Glomerular visceral epithelial cell (primary cell): ENCODE results near the gene CSMD2.

Experiments used
- DNase-seq: peaks from one replicate; pipeline ENCODE4 v3.0.0-alpha.2; 2016; ENCODE audit errors: extremely low spot score

CSMD2 gene

DNA sequence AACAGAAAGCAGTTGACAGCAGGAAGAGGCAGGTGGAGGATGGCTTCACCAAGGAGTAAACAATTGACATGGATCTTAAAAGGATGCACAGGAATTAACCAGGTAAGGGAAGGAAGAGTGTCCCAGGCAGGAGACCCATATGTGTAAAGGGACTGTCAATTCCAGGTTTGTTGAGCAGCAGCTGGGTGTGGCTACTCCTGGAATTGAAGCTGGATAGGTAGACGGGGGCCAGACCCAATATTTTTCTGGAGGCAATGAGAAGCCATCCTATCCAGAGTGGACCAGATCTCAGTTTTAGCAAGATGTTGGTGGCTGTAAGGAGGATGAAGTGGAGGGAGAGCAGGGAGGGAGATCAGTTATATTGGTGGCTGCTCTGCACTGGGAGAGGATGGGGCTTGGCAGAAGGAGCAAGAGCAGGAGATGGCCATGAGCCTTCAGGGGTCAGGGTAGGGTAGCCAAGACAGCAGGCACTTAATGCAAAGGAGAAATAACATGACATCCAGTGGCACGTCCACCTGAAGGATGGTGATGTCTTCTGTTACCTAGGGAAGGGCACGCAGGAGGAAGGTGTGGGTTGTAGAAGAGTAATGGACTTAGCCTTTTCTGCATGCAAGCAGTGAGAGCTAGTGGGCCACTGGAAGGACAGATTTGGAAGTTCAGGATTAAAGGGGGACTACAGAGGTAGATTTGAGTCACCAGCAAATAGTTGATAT is 447.9 kb downstream of the CSMD2 start:
- no peak for DNase-seq

DNA sequence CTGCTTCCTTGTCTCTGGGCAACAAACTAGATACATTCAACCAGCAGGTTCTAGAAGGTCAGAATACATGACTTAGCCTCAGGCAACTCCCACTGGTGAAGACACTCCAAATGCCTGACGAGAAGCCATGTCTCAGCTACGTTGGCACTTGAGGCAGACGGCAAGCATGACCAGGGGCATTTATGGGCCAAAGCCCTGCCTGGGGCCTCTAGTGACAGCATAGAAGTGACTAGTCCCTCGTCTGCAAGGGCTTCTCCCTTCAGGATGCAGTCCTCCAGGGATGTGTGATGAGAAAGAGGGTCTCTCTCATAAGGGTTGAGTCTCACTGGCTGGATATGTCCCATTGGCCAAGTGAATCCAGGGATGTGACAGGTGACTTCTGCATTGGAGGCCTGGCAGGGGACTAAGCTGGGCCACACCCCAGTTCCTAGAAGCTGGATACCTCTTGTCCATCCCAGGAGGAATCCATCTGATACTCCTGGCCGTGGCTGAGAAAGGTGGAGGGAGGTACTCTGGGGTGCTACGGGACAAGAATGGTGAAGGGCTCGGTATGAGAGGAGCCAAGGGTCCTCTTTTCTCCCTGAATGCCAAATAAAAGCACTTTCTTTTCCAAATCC is 449.7 kb downstream of the CSMD2 start:
- DNase-seq, result no peak

DNA sequence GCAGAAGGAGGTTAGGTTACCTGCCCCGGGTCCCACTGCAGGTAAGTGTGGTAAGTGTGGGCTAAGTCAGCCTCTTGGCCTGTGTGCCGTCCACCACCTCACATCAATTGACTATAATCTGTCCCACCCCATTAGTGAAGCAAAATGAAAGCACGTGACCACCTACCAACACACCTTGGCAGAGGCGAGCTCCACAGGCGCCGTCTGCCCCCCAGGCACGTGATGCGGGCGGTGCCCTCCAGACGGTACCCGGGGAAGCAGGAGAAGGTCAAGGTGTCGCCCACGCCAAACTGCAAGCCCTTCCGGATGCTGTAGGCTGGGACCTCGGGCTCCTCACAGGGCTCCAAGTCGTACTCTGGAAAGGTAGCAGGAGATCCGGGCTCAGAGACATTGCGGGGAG is 450.6 kb downstream of the CSMD2 start:
- DNase-seq, result no peak

DNA sequence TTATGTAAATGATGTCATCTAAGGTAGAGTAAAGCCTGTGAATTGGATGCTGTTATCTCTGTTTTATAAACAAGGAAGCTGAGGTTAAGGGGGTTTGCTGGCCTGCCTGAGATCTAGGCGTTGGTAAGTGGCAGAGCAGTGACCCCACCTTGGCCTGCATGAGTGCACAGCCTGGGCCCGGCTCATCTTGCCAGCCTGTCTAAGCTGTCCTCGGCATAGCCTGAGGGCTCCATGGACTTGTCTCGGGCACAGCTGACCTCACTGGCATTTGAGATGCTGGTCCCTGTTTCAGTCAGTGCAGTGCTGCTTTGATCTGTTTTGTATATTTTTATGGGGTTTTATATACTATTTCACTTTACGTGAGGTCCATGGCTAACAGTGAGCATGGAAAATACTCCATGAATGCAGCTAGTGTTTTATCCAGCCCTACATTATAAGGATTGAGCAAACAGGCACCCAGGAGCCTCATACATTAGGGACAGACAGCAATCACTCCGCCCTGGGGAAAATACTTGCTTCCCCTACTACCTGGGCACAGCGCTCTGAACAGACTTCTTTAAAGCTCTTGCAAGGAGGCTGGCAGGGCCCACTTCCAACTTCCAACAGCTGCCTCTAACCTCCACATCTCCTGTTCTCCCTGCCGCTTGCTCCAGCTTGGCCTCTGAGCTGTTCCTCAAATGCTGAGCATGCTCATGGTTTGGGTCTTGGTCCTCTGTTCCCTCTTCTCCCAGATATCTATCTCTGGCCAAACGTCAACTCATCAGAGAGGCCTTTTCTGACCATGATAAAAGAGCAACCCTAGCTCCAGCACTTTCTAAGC is 451.8 kb downstream of the CSMD2 start:
- DNase-seq, result no peak

DNA sequence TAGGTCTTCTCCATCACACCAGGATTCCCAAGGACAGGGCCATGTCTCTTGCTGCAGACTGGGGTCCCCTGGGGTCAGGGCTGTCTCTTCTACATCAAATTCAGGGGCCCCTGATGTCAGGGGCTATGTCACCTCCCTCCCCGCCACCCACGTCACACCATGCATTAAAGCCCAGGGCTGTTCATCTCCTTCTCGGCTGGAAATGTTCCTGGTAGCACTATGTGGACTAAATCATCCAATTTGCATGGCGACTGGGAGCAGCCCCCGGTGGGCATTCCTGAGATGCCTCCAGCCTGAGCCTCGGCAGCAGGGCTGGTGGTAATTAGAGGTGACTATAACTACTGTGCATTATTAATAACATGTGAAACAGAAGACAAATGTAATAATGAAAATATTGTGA is 452.8 kb downstream of the CSMD2 start:
- no peak for DNase-seq

DNA sequence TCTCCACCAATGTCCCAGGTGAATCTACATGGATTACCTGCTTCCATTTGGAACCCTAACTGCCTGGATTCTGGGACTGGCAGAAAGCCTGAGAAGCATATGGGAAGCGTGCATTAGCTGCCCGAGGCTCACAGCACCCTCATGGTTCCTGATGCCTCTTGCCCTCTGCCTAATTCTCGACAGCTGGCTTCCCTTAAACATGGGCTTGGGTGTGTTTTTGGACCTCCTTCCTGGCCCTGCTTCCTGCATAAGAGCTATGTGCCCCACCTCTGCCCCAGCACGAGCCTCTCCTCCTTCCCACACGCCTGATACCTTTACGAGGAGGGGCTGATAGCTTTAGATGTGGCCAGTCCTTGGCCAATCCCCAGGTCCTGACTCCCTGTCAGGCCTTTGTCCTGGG is 453.5 kb downstream of the CSMD2 start:
- DNase-seq, result no peak

DNA sequence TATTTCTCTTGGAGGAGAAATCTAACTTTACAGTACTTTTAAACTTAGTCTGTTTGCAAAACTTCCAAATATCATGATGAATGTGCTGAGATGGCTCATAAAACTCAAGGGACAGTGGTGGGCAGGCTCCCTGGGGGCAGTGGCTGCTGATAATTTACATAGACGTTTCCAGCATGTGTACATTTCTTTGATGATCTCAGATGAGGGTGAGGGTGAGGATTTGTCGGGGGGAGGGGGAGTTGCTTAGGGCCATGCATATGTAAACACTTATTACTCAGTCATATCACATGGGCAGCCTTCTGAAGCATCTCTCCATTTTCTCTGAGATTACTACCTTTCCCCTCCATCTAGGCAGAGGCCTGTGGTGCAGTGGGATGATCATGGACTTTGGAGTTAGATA is 454.1 kb downstream of the CSMD2 start:
- DNase-seq, result no peak

DNA sequence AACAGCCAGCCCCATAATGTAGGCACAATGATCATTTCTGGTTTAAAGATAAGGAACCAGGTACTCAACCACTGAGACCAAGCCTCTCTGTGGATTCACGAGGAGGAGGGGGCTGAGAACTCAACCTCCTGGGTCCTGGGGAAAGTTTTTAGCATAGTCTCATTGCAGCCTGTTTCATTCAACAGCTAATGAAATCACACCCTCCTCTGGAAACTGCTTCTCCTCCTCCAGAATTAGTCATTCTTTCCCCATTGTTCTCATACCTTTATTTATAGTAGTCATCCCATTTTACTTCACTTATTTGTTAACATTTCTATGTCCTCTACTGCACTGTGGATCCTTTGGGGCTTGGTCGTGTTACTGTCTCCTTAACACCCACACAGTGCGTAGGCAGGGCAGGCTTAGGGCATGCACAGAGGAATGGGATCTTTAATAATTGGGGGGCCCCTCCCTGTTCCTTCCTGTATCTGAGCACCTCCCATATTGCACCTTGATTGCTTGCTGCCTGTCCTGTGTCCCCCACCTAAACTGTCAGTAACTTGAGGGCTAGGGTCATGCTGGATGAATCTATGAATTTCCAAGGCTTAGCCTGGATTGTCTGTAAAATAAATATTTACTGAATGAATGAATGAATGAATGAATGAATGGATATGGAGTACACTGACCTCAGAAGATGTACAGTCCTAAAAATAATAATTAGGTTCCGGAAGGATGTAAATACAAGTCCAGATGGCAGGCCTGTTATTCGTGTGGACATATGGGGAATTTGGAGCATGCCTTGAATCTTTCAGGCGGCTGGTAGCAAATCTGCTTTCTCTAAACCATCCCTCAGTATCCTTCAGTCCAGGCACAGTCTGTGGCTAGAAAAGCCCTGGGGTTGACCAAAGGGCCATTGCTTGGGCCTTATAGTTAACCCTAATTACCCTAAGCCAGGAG is 455.0 kb downstream of the CSMD2 start:
- no peak for DNase-seq

DNA sequence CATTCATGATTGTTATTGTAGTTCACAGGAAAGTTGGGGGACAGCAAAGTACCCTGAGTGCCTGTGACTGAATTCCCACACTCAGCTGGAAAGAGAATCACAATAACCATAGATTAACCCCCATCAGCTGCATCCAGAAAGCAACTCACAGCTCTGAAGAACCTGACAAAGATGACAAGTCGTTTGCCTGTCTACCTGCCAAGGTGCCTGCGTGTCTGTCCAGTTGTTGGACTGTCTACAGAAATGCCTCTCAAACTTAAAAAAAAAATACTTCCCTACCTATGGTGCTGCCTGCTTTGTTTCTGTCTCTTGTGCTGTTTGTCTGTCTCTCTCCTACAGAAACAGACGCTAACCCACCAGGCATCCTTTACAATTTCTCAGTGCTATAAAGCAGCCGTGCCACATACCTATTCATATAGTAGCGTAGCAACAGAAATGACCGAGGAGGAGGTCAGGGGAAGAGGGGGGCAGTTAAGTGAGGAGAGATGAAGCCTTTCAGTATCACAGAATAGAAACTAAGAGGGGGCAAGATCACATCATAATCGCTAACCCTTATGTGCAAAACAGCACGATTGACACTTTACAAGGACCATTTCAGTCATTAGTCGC is 455.8 kb downstream of the CSMD2 start:
- no peak for DNase-seq

DNA sequence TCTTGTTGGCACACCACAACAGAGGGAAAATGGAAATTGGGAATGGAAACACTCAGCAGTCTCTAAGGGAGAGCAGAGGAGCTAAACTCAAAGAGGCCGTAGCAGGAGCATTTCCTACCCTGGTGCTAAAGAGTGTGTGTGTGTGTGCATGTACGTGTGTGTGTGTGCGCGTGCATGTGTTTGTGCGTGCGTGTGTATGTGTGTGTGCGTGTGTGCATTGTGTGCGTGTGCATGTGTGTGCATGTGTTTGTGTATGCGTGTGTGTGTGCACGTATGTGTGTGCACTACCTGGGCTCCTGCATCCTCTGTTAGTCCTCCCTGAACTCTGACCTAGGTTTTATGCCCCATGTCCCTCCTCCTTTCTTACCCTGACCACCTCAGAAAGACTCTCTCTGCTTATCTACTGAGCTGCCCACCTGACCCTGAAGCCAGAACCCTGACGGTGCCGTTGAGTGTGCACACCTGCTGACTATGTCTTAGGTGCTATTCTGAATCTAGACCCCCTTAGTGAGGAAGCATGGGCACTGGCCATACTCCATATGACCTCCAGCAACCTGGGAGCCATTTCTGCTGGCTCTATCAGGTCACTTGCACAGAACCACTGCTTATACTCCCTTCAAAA is 458.3 kb downstream of the CSMD2 start:
- DNase-seq, result no peak

DNA sequence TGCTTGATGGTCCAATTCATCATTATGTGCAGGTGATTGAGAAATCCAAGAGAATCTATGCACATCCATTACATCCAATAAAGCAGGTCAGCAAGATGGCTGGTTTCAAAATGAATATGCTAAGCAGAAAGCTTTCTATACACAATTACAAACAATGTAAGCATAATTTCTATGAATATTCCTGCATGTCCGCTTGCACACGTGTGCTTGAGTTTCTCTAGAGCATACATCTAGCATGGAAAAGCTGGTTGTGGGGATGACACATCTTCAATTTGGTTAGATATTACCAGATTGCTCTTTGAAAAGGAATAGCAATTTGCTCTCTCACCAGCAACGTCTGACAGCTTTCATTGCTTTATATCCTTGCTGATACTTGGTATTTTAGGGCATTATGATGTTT is 461.6 kb downstream of the CSMD2 start:
- DNase-seq, result no peak

DNA sequence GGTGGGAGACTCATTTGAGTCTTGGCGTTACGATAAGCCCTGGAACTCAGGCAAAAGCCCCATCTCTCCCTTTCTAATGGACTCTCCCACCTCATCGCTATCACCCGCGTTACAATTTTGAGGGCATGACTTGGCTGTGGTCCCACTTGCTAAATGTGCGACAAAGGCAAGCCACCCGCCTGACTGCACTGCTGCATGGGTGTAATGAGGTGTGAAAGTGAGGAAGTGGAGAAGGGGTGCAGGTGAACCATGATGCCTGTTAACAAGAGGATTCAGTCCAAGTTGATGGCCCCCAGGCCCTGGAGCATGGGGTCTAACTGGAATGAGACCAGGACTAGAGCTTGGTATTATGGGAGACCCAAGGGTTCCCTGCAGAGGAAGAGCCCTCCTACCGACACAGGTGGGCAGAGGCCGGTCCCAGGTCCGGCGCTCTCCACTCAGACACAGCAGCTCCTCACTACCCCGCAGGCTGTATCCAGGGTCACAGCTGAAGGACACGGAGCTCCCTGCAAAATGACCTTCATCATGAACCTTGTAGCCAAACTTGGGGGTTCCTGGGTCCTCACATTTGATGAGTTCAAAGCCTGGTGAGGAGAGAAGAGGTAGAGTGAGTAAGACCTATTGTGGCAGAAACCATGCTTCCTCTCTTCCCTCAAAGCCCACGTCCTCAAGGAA is 466.5 kb downstream of the CSMD2 start:
- no peak for DNase-seq

DNA sequence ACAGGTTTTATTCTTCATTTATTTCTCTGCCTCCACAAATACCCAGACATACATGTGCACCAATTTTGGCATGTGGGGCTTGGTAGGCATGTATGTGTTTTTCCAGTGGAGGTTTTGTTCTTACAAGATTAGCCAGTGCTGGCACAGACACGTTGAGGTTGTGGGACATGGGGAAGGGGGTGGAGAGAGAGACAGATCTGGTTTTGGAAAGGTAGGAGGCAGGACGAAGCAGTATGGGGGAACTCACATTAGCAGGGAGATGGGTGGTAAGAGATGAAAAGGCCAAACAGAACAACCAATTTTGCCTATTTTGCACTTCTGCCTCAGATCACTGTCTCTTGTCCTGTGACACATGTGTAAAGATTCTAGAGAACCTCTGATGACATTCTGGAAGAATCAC is 467.2 kb downstream of the CSMD2 start:
- no peak for DNase-seq

DNA sequence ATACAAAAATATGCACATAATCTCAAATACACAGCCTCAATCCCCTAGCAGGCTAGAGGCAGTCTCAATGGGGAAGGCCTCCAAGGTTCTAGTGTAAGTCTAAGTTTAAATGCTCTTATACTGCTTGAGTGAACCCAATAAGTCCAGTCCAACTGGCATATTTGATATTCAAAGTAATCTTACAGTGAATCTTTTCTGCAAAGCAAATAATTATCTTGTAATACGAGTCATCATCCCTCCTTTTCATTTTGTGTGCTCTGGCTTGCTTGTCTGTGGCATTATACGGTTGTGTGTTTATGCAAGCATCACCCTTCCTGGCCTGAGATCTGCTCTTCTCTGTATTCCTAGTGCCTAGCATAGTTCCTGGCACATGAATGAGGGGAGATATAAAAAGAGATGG is 468.1 kb downstream of the CSMD2 start:
- no peak for DNase-seq

DNA sequence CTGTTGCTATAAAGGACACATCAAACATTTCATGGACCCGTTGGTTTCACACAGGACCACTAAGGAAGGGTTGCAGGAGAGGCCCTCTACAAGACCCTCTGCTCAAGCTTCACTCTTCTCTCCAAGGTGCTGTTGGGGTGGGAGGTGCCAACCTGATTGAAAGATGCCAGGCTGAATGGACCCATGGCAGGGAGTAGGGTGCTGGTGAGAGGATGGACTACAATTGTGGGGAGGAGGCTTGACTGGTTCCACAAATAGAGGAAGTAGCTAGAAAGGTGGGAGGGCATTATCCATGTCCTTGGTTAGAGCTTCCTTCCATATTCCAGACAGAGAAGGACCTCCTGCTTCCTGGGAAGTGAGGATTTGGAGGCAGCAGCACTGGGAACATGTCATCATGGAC is 468.7 kb downstream of the CSMD2 start:
- DNase-seq, result no peak

DNA sequence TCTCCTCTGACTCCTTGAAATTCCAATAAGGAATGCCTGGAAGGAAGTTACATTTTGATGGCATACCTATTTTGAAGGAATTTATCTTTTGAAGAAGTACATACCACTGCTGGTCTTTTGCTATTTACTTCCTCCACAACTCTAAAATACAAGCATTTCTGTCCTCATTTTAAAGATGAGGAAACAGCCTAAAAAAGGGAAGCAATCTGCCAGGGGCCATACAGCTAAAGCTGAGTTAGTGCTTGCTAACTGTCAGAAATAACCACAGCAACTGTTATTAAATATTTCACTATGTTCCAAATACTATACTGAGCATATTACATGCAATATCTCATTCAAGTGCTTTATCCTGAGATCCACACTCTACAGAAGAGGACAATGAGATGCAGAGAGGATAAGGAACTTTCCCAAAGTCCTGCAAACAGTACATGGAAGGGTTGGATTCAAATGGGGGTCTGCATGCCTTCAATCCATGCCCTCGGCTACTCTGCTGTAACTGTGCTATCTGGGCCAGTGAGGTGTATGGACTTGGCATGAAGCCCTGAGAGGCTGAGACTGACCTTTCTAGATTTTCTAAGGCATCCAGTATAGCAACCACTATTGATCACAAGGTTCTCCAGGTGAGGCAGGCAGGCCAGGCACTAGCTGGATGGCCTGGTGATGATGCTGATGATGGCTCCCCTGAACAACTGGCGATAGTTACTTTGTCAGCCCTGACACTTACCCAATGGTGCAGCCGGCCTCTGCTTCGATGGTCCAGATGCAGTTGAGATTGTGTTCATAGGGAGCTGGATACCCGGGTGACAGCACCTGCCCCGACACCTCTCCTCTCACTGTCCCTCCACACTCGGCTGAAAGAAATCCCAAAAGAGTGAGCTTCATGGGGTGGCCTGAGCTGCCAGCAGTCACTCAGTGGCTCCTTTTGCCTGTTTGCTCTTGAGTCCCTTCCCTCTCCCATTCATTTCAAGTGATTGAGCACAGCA is 472.5 kb downstream of the CSMD2 start:
- no peak for DNase-seq

DNA sequence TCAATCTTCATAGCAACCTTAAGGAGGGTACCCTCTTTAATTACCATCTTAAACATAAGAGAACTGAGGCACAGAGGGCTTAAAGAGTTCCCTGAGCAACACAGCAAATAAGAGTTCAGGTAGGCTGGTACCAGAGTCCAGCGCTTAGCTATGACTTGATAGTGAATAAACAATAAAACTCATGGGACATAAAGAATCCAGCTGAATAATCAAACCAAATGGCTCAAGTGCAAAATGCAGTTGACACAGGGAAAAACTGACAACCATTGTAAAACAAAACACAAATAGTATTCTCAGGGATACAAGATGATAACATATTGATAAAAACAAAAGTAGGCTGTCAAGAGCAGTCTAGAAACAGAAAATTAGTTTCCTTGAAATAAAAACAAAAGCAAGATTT is 478.0 kb downstream of the CSMD2 start:
- DNase-seq, result no peak

DNA sequence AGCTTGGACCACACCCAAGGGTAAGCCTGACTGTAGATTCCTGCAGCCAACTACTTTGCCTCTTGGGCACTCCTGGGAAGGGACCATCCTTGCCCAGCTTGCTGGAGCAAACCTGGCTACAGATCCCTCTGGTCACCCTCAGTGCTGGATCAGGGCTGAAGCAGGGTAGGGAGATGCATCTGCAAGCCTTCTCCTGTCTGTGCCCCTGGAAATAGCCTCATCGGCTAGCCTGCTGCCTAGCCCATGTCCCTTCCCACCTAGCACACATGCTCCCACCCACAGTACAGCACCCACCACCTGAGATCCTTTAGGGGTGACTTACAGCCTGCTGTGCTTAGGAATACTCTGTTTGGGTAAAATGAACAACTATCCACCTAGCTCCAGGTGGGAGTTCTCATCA is 478.5 kb downstream of the CSMD2 start:
- no peak for DNase-seq

DNA sequence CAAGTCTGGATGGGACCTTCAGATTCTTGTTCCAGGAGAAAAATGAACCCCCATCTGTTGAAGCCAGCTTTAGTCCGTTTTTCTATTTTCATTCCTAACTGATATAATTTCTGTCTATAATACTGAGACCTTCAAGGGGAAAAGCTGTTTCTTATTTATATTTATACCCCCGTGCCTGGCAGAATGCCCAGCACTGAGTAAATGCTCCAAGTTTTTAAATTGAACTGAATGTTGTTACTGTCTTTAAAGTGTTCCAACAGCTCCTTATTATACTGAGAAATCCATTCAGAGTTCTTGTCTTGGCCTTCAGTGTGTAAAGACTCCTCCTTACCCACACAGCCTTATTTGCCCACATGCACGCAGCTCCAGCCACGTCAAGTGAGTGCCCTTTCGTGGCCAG is 479.8 kb downstream of the CSMD2 start:
- no peak for DNase-seq
